HG03066 (cell line): Measurements from ENCODE around the gene PGAM5.
A peak's percentile ranks its signal among the peaks of the same experiment; 100 is the strongest.

Experiments
- ATAC-seq: cut with Tn5 transposase; IDR thresholded peaks from one replicate; pipeline ENCODE4 v1.9.1; 2021; ENCODE audit warnings: low read depth; ENCODE audit not compliant: unreplicated experiment

PGAM5 gene

DNA sequence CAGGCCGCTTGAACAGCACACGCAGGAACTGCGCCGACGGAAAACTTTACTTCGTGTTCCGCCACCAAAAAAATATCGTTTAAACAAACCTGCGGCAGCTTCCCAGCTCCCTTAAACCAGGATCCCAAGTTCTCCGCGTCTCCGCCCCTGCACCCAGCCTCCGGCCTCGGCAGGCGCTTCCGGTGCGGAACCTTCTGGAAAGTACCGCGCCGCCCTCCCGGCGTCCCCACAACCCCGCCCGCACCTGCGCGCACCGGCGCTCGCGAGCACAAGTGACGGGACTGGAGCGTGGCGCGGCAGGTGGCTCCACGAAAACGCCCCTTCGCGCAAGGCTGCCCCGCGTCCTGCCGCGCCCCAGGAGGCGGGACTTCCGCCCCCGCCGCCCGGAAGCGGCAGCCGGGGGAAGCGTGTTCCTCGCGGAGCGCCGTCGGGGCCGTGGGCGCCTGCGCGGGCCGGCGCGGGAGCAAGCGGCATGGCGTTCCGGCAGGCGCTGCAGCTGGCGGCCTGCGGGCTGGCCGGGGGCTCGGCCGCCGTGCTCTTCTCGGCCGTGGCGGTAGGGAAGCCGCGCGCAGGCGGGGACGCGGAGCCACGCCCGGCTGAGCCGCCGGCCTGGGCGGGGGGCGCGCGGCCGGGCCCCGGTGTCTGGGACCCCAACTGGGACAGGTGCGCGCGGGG, at the start of gene PGAM5:
TSS of gene PGAM5 (plus strand) at position 438 of the 675 bp plus-strand sequence. CDS start at position 473, 35 bp downstream.
- ATAC-seq: peak; percentile 79

DNA sequence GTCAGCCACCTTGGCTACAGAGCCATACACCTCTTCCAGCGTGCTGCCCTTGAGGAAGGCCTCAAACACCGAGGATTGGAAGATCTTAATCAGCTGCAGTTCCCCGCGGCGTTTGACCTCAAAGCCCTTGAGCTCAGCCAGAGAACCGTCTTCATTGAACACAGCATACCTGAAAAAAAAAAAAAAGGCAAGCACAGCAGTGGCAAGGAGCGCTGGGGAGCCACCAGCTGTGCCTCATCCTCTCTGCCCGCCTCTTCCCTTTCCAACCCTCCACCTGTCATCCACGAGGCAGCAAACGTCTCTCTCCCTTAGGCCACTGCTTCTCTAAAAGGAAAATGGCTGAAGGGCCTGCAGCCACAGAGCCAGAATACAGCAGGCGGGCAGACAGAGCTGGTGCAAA, 49.6 kb upstream of the PGAM5 start:
- no peak for ATAC-seq

DNA sequence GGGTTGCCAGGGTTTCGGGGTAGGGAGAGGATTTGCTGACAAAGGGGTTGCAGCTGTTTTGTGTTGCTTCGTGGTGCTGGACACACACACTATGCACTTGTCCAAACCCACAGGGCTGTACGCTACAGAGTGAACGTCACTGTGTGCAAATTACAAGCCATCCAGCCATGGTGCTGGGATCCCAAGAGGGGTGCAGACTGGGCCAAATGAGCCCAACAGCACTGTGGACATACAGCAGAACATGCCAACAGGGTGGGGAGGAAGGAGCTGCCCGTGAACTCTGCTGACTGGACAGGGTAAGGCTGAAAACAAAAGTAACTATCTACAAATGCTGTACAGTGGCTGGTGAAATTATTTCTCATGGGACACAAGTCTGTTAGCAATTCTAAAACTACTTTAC, 48.7 kb upstream of the PGAM5 start:
- ATAC-seq: no peak

DNA sequence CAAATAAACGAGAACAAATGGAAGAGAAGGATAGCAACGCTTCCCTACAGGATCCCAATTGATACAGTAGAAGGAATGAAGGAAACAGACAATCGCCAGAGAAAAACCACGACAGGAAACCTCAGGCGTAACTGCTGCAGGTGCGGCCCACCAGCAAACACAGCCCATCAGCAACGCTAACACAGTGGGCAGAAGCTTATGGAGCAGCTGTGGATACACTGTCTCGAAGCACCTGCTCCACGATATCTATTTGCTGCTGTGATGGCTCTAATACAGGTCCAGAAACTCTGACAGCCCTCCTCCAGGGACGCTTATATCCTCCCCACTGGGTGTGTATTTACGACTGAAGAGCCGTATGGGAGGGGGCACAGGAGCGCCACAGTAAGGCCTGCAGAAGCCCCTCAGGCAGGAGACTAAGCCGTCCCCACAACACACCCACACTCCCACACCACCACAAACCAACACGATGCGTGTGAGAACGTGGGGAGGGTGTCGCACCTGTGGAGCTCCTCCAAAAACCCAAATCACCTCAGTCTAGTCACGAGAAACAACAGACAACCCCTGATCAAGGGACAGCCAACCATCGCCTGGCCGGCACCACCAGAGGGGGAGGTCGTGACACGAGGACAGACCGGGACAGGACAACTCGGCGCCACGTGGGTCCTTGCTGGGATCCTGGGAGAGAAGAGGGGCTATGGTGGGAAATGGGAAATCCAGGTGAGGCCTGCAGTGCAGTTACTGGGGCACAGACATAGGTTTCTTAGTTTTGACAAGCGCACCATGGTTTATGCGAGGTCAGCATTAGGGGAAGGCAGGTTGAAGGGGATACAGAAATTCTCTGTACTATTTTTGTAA, 47.5 kb upstream of the PGAM5 start:
- ATAC-seq: no peak

DNA sequence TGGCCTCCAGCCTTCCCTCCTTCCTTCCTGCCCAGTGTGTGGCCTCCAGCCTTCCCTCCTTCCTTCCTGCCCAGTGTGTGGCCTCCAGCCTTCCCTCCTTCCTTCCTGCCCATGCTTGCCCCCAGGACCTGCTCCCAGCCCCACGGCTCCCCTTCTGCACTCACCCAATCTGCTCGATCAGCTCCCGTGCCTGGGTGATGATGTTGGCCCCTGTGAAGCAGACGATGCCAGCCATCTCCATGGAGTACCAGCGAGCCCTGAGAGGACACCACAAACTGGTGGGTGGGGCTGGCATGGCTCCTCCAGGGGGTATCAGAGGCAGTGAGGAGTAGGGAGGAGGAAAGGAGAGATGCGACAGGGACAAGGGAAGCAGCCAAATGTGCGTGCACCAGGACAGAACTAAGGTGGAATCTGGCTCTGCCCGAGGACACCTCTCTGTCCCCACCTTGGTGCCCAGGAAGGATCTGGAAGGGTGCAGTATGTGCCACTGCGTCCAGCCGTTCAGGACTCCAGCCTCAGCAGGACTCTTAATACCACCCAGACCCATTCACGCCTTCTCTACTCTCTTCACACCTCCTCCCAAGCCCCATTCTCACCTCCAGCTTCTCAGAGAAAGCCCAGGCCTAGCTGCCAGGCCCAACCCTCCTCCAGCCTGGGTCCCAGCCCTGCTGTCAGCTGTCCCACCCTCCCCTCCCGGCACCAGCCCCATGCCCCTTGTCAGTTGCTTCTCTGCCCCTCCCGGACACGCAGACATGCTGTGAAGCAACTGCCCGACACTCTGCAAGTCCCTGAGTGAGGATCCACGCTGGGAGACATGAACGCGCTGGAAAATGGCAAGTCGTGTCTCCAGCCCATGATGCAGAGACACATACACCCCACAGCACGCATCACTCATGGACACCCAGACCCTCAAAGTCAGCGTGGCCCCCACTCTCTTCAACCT, 46.2 kb upstream of the PGAM5 start:
- ATAC-seq: no peak

DNA sequence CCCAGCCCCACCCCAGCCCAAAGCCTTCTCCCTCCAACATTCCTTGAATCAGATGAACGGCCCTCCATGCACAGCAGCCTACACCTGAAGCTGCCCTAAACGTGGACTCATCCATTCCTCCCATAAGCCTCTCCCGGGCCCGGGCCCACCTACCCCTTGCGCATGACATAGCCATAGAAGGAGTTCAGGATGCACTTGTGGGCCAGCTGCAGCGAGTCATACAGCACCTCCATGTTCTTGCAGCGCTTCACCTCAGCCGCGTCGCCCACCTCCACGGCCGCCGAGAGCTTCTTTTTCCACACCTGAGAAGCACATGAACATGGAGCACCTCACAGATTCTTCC, 45.5 kb upstream of the PGAM5 start:
- no peak for ATAC-seq

DNA sequence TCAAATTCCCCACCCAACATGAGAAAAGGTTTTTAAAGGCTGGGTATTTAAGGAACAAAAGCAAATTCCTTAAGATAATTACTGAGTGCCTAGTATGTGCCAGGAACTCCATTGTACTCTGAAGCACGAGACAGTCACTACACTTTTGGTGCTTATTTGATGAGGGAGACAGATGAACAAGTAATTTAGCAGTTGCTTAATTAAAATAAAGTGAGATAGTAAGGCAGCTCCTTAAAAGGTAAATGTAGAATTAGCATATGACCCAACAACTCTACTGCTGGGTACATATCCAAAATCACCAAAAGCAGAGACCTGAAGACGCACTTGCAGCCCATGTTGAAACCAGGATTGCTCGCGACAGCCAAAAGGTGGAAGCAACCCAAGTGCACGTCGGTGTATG, 44.8 kb upstream of the PGAM5 start:
- no peak for ATAC-seq

DNA sequence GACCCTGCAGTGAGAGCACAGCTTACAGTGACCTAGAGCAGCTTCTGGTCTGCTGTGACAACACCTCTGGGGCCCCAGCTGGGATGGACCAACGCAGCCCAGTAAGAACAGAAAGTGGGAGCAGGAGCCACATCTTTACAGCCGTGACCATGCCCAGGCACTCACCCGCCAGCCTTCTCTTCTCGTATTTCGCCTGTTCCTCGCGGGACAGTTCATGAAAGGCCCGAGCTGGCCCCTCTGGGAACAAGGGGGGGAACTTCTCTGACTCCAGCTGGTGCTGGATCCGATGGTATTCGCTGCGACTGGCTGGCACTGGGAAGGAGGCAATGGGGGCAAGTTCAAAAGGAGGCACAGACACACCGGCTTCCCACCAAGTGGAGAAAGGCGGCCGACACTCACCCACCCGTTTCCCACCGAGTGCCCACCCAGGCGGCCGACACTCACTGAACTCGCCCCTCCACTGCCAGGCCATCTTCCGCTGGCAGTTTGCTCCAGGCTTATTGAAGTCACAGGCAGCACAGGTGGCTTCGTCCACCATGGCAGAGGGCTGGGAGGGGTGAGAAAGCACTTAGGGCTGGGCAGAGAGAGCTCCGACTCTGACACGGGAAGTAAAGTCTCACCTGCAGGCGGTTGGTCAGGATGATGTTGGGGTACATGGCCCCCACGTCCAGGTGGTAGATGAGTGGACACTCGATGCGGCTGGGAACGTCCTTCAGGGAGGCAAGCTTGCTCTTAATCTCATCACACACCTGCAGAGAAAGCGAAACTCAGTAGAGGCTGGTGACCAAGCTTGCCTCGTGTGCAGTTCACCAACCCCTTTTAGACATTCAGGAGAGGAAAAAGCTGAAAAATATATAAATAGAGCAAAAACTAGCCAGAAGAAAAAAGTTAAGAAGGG, 42.2 kb upstream of the PGAM5 start:
- no peak for ATAC-seq

DNA sequence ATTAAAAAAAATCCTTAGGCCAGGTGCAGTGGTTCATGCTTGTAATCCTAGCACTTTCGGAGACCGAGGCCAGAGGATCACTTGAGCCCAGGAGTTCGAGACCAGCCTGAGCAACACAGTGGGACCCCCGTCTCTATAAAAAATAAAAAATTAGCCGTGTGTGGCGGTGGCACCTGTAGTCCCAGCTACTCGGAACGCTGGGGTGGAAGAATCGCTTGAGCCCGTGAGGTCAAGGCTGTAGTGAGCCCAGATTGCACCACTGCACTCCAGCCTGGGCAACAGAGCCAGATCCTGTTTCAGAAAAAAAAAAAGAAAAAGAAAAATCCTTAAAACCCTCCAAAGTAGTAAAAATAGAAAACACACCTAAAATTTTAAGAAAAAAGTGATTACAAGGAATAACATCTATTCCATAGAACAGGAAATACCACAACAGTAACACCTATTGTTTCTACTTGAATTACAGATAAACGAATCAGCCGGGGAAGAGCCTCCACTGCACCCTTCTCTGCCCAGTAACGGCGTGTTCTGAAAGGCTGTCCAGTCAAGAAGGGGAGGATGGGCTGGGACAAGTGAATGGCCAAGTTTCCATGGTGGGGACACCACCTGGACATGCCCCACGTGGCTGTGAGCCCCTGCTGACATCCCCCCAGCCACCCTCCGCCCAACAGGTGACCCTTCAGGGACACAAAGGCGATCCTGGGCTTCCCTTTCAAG, 41.3 kb upstream of the PGAM5 start:
- ATAC-seq: no peak

DNA sequence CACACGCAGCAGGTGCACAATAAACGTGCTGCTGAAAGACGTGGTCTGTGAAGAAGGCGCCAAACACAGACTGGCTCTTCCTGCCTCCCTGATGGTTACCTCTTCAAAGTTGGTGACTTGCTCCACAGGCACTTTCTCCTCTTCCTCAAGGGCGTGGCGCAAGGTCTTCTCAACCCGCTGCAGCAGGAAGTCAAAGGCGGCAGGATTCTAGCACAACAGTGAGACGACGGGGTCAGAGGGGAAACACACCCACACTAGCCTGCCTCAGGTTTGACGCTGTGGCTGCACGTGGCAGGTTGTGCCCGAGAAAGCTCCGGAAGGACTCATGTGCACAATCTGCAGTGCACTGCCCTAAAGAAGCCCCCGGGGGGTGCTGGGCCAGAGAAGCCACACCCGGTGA, 38.5 kb upstream of the PGAM5 start:
- no peak for ATAC-seq

DNA sequence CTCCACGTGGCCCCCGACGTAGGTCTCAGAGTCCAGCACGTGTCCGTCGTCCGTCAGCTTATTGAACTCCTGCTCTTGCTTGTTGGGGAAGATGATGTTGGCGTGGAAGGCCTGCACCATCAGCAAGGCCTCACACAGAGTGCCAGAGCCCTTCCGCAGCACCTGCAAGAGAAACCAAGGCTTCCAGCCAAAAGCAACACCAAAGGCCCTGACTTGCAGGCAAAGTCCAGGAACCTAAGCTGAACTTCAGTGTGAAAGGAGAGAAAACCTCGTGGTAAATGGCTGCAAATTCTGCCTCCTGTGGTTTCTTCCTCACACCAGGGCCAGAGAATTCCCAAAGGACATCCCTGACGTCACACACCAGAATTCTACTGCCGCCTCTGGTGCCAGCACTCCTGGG, 38.0 kb upstream of the PGAM5 start:
- no peak for ATAC-seq

DNA sequence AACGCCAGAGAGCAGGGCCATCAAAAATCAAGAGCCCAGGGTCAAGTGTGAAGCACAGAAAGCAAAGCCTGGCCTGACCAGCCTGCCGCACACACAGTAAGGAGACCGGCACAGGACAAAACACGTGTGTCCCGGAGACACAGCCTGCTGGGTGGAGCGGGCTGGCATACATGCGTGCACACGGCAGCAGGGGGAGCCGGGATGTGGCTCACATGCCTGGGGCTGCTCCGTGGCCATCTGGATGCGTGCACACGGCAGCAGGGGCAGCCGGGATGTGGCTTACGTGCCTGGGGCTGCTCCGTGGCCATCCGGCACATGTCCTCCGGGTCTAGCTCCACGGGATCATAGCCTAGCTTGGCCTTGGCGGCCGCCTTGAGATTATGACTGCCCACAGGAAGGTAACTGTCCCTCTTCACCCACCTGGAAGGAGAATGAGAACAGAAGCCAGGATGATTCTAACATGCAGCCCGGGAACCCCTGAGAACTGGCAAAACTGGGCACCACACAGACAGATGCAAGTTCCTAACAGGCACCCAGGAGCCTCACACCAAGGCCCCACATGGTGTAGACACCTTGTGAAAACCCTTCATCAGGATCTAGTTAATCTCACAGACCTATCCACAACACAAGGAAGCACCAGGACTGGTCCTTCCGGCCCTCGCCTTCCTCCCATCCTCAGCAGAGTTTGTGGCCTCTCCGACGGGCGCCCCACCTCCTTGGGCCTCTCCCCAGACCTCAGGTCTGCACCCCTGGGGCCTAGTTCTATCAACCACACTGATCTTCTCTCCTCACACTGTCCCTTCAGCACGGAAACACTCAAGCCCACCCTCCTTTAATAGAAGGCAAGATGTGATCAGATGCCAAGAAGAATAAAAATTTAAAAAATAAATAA, 37.1 kb upstream of the PGAM5 start:
- ATAC-seq: no peak

DNA sequence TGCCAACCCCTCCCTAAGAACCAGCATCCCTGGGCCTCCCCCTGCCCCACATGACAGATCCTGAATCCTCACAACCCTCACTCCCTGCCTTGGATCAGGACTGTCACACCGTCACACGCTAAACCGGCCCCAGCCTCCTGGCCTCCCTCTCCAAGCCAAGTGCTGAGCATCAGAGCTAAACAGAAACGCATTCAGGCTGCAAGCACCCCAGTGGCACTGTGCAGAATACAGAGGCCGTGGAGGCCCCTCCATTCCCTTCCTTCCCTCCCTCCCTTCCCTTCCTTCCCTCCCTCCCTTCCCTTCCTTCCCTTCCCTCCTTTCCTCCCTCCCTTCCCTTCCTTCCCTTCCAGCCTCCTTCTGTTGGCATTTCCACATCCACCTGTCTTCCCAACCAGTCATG, 36.1 kb upstream of the PGAM5 start:
- no peak for ATAC-seq

DNA sequence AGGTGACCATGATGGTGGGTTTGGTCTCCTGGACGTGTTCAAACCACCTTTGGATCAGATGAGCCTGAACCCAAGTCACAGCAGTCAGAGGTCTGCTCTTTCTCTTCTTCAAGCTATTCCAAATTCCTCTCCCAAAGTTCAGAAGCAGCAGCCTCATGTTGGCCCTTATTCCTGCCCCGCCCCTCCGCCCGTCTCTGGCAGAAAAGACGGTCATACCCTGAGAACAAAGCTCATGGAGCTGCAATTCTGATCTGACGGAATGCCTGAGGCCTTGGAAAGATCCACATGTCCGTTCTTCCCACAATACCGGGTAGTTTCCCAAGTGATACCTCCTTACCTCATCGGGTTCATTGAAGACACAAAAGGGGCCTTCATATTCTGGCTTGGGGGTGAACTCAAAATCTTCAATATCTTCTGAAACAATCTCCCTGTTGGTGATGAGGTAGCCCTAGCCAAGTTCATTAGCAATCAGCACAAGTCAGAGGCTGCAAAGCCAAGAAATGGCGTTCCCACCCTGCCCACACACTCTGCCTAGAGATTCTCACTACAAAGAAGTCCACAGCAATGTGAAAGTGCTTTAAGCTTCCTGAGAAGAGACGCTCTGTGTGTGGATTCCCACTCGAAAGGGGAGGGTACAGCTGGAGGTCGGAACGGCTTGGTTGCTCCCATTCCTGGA, 34.7 kb upstream of the PGAM5 start:
- ATAC-seq: no peak

DNA sequence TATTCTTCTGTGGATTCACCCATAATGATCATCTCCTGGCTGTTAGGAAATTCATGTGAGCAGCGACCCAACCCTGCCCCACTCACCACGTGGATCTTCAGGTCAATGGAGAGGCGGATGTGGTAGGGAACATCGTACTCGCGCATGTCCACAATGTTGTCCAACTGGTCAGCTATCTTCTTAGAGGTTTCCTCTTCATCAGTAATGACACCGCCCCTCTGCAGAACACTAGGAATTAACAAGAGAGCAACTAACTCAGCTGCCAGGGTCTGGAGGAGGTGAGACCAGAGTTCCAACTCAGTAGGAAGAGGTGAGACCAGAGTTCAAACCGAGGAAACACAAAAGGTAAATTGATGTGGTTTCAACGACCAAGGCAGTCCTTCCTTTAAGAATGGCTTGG, 33.1 kb upstream of the PGAM5 start:
- ATAC-seq: no peak

DNA sequence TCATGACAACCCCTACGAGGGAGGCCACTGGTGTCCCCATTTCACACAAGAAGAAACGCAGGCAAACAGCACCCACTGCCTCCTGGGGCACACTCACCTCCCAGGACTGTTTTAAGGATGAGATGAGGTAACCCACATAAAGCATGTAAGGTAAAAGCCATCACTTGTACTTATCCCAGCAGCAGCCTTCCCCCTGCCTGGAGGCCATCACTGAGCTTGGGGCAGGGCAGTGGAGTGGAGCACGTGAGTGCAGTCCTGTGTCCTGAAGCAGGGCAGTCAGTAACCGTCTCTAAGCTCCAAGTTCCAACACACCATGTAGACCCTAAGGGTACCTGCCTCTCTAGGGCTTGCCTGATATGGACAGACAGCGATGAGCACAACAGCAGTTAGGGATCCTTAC, 25.2 kb upstream of the PGAM5 start:
- no peak for ATAC-seq

DNA sequence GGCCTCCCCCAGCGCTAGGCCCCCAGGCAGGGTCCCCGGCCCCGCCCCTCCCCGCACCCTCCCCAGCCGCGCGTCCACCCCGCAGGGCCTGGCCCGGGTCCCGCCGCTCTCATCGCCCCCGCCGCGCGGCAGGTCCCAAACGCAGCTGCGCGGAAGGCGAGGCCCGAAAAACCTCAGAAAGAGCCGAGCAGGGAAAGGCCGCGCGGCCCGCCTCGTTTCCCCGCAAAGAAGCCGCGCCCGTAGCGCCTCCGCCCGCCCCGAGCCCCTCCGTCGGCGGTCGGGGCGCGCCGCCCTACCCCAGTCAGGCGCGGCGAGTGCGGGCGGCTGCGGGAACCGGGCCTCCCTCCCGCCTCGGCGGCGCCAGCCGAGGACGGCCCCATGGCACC, 23.8 kb upstream of the PGAM5 start:
- peak; percentile 18 for ATAC-seq
